ENCODE measurements around the gene CNTNAP4. TPM values are rescaled to one million over a fixed set of nuclear protein-coding genes. Genes with fewer than 3 reads are reported as not detected.

Gene CNTNAP4
- total and polyA plus RNA-seq, 2 of the 4 experiments (the other 2 are of a cell fraction): not detected

- intact Hi-C loops (cut with micrococcal nuclease) (no loop called here), dilution Hi-C loops (cut with HindIII; ENCODE audit: low sequenced_read_pairs, unreplicated experiment) (no loop called here), in situ Hi-C loops (cut with MboI; ENCODE audit: low sequenced_read_pairs) (no loop called here)
- no peaks in the 10 kb centered on the region for H3K79me1 ChIP-seq (ENCODE audit: low read depth in 1 of 2, low read length in 2 of 2)
- H3K4ac ChIP-seq (ENCODE audit: low read depth, low read length): no peak overlapping the region
- TF ChIP-seq FOS (IDR thresholded peaks at IDR 0.05; ENCODE audit: low read depth, low read length) (no peak), CTCF (conservative IDR thresholded peaks at IDR 0.05; ENCODE audit: low read depth, low read length) (no peak), RAD21 (IDR thresholded peaks at IDR 0.05; ENCODE audit: low read length) (no peak)
- no peak overlapping the region for H3K18ac ChIP-seq (ENCODE audit: low read depth, low read length)
- ChIA-PET CTCF (interaction anchor here (0.5 kb wide), 1 partner anchor 262 kb away, joined by 4 read pairs; no protein-coding TSS in a partner anchor), POLR2A (ENCODE audit: unreplicated experiment) (no interaction called here)
- H2AFZ ChIP-seq (replicated peaks; ENCODE audit: low read length, poor library complexity): no peak overlapping the region
- no peaks in the 10 kb centered on the region for H3K4me1 ChIP-seq (ENCODE audit: control insufficient read depth, insufficient read depth, low read length)
- no CpG with 5 or more reads among the region's 3 CpGs for WGBS, 2 experiments (ENCODE audit: extremely low coverage in 2 of 2, insufficient read length in 1 of 2)
- no peak overlapping the region for H4K5ac ChIP-seq (ENCODE audit: low read depth, low read length)
- BruUV-seq (replicated peaks): no TSS peak
- no peak overlapping the region for H3K14ac ChIP-seq (replicated peaks; ENCODE audit: low read depth, low read length)
- H4K20me1 ChIP-seq (ENCODE audit: insufficient read depth, low read length): no peaks in the 10 kb centered on the region
- no peak overlapping the region for H3K4me2 ChIP-seq (ENCODE audit: low read depth, low read length)
- H4K91ac ChIP-seq (ENCODE audit: insufficient read depth, low read depth, low read length): no peak overlapping the region
- H3K9me3 ChIP-seq (ENCODE audit: control insufficient read depth, insufficient read depth, low read length): 0 out of 2 replicates have a peak, but pooled peaks cover 4% of the 10 kb centered on the region
- DNase-seq (no peak), ATAC-seq (ENCODE audit: low read depth) (no peak)
- no peaks in the 10 kb centered on the region for H3K36me3 ChIP-seq (ENCODE audit: control insufficient read depth, insufficient read depth, low read length)
- no peak overlapping the region for H3K23ac ChIP-seq (ENCODE audit: low read depth, low read length)
- no peak overlapping the region for H2BK15ac ChIP-seq (ENCODE audit: low read depth, low read length)
- H3K27me3 ChIP-seq (ENCODE audit: control insufficient read depth, insufficient read depth, low read length): no peaks in the 10 kb centered on the region
- H3K9ac ChIP-seq (ENCODE audit: low read depth, low read length): no peak overlapping the region
- H3K4me3 ChIP-seq (ENCODE audit: insufficient read depth, low read depth, low read length): no peak overlapping the region
- no peak overlapping the region for H4K8ac ChIP-seq (ENCODE audit: low read depth in 2 of 2, low read length in 2 of 2)
- H2BK120ac ChIP-seq (ENCODE audit: low read depth, low read length): no peak overlapping the region
- no peaks in the 10 kb centered on the region for H3K9me1 ChIP-seq (ENCODE audit: insufficient read depth, low read length)
- H3K56ac ChIP-seq (ENCODE audit: extremely low read depth, insufficient read depth, low read length): no peak overlapping the region
- H2BK20ac ChIP-seq (ENCODE audit: low read depth, low read length): no peak overlapping the region
- no peak overlapping the region for H2AK9ac ChIP-seq (replicated peaks; ENCODE audit: low read depth, low read length, poor library complexity)
- H2BK5ac ChIP-seq (ENCODE audit: low read depth, low read length, poor library complexity, severe bottlenecking): no peak overlapping the region
- H3K27ac ChIP-seq (ENCODE audit: insufficient read depth, low read length): no peak overlapping the region
- no peak overlapping the region for H2AK5ac ChIP-seq (ENCODE audit: low read depth, low read length)
Observed at GRCh38 chr16:76345163-76345661, 68.0 kb downstream of the CNTNAP4 start.
